ENCODE data around the gene TRAF1. TPM values are rescaled to one million over a fixed set of nuclear protein-coding genes. Genes with fewer than 3 reads are reported as not detected.
A peak's percentile ranks its signal among the peaks of the same experiment; 100 is the strongest.

Gene TRAF1
- total RNA-seq, 4 donors from 2014 or later, result 2.5 to 5.7 (median 2.8) TPM

DNA sequence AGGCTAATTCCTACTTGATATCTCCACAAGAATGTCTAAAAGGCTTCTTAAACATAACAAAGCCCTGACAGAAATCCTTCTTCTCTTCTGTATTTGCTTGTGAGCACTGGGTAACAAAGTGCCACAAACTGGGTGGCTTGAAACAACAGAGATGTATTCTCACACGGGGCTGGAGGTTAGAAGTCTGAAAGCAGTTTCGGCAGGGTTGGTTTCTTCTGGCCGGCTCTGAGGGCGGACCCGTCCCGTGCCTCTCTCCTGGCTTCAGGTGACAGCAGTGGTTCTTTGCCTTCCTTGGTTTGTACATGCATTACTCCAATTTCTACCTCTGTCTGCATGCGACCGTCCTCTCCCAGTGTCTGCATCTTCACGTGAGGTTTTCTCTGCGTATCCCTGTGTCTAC is 14.0 kb upstream of the TRAF1 start:
- H3K27ac ChIP-seq, result peak overlapping the region in 3 of 4 donors; percentile 40 to 91 (median 61)

DNA sequence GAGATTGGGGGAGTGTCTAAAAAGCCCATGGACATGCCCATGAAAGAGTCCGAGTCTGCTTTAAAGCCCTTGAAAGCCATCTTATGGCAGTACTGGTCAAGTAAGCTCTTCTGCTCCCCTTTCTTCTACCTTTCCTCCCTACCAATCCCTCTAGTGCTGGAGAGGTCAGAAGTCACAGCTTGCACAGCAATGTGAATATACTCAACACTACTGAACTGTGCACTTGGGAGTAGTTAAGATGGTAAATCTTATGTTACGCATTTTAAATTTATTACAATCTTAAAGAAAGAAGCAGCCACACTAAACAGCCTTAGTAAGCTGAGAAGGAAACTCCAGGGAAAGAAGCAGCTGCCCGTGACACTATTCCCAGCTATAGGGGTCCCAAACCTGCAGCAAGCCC is 12.3 kb upstream of the TRAF1 start:
- TF ChIP-seq, protein P1, sequence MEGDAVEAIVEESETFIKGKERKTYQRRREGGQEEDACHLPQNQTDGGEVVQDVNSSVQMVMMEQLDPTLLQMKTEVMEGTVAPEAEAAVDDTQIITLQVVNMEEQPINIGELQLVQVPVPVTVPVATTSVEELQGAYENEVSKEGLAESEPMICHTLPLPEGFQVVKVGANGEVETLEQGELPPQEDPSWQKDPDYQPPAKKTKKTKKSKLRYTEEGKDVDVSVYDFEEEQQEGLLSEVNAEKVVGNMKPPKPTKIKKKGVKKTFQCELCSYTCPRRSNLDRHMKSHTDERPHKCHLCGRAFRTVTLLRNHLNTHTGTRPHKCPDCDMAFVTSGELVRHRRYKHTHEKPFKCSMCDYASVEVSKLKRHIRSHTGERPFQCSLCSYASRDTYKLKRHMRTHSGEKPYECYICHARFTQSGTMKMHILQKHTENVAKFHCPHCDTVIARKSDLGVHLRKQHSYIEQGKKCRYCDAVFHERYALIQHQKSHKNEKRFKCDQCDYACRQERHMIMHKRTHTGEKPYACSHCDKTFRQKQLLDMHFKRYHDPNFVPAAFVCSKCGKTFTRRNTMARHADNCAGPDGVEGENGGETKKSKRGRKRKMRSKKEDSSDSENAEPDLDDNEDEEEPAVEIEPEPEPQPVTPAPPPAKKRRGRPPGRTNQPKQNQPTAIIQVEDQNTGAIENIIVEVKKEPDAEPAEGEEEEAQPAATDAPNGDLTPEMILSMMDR (IDR thresholded peaks at IDR 0.05), result no peak
- TF ChIP-seq POLR2A (IDR thresholded peaks at IDR 0.05), result no peak
- Histone ChIP-seq H3K4me1 (peaks cover 24 to 91% (median 55%) of the 10 kb centered on the region in 3 donors), H3K4me3 (no peak overlapping the region), H3K36me3 (no peaks in the 10 kb centered on the region), H3K27ac (peak overlapping the region in 3 of 4 donors; percentile 48 to 95 (median 91)), H3K9me3 (no peaks in the 10 kb centered on the region), H3K27me3 (no peaks in the 10 kb centered on the region)
- 90 to 97% methylated on average over 3 of the region's 3 CpGs for WGBS, 2 donors
- intact Hi-C loops (cut with DNase I), result loop anchor here (5.0 kb wide), 2 partner anchors 62 to 182 kb away; partner anchors contain the start of gene PHF19
- DNase-seq, result no peak

More for the DNA sequence above, 14.0 kb upstream of the TRAF1 start:
- H3K9me3 ChIP-seq, result no peaks in the 10 kb centered on the region
- no peaks in the 10 kb centered on the region for H3K36me3 ChIP-seq
- no peaks in the 10 kb centered on the region for H3K27me3 ChIP-seq
- peaks cover 8 to 84% (median 46%) of the 10 kb centered on the region in 3 donors for H3K4me1 ChIP-seq
- DNase-seq, result no peak
- H3K4me3 ChIP-seq, result no peak overlapping the region
- intact Hi-C loops (cut with DNase I), result no loop called here
- WGBS, 2 donors, result 57 to 77% methylated on average over 10 of the region's 10 CpGs
- TF ChIP-seq, protein P1 (IDR thresholded peaks at IDR 0.05), result no peak
- TF ChIP-seq POLR2A (IDR thresholded peaks at IDR 0.05), result no peak

GRCh38 chr9:120937596-120937995 is 11.0 kb upstream of the TRAF1 start:
- TF ChIP-seq, protein P1 (IDR thresholded peaks at IDR 0.05), result no peak
- no peak for TF ChIP-seq POLR2A (IDR thresholded peaks at IDR 0.05)
- no peaks in the 10 kb centered on the region for H3K9me3 ChIP-seq
- peak overlapping the region; percentile 44 to 95 (median 92) for H3K27ac ChIP-seq
- H3K27me3 ChIP-seq, result no peaks in the 10 kb centered on the region
- H3K4me3 ChIP-seq, result no peak overlapping the region
- peaks cover 24 to 85% (median 59%) of the 10 kb centered on the region in 3 donors for H3K4me1 ChIP-seq
- intact Hi-C loops (cut with DNase I), result loop anchor here (5.0 kb wide), 2 partner anchors 60 to 180 kb away; partner anchors contain the start of gene PHF19
- no peak for DNase-seq
- H3K36me3 ChIP-seq, result no peaks in the 10 kb centered on the region
- 64 to 71% methylated on average over 1 of the region's 1 CpG for WGBS, 2 donors

DNA sequence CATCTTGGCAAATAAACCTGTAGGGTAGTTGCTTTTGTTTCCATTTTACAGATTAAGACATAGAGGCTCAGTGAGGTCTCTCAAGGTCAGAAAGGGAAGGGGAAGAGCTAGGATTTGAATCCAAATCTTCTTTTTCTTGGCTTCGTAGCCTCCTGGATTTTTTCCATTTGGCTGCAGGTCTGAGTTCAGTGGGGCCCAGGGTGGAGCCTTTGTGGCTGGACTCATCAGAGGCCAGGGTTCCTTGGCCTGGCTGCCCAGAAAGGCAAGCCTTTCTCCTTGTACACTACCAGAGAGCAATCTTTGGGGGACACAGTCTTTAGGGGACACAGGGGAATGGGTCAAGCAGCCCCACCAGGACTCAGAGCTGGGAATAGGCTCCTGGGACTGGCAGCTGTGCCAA is 10.5 kb upstream of the TRAF1 start:
- TF ChIP-seq, protein P1 (IDR thresholded peaks at IDR 0.05), result no peak
- TF ChIP-seq POLR2A (IDR thresholded peaks at IDR 0.05), result no peak
- 60 to 63% methylated on average over 1 of the region's 1 CpG for WGBS, 2 donors
- Histone ChIP-seq H3K4me3 (no peak overlapping the region), H3K27ac (peak overlapping the region; percentile 44 to 95 (median 92)), H3K4me1 (peaks cover 24 to 85% (median 58%) of the 10 kb centered on the region in 3 donors), H3K9me3 (no peaks in the 10 kb centered on the region), H3K27me3 (no peaks in the 10 kb centered on the region), H3K36me3 (no peaks in the 10 kb centered on the region)
- intact Hi-C loops (cut with DNase I), result loop anchor here (5.0 kb wide), 2 partner anchors 60 to 180 kb away; partner anchors contain the start of gene PHF19
- no peak for DNase-seq

GRCh38 chr9:120936764-120937122 is 10.1 kb upstream of the TRAF1 start:
- peak overlapping the region in 3 of 4 donors; percentile 91 to 95 (median 94) for H3K27ac ChIP-seq
- peaks cover 24 to 85% (median 59%) of the 10 kb centered on the region in 3 donors for H3K4me1 ChIP-seq
- DNase-seq, result no peak
- intact Hi-C loops (cut with DNase I), result loop anchor here (5.0 kb wide), 2 partner anchors 59 to 179 kb away; partner anchors contain the start of gene PHF19
- H3K9me3 ChIP-seq, result no peaks in the 10 kb centered on the region
- 31 to 35% methylated on average over 2 of the region's 2 CpGs for WGBS, 2 donors
- no peak overlapping the region for H3K4me3 ChIP-seq
- no peak for TF ChIP-seq POLR2A (IDR thresholded peaks at IDR 0.05)
- TF ChIP-seq, protein P1 (IDR thresholded peaks at IDR 0.05), result no peak
- no peaks in the 10 kb centered on the region for H3K27me3 ChIP-seq
- H3K36me3 ChIP-seq, result no peaks in the 10 kb centered on the region

Data from esophagus squamous epithelium (tissue), 5 donors.